Measurements from ENCODE around the gene TRPV3.
"Not testable (repeated sequence)": the region's sequence is repeated elsewhere in the genome, so short reads cannot be mapped to it uniquely, and the experiment has no call there.

The TRPV3 gene

DNA sequence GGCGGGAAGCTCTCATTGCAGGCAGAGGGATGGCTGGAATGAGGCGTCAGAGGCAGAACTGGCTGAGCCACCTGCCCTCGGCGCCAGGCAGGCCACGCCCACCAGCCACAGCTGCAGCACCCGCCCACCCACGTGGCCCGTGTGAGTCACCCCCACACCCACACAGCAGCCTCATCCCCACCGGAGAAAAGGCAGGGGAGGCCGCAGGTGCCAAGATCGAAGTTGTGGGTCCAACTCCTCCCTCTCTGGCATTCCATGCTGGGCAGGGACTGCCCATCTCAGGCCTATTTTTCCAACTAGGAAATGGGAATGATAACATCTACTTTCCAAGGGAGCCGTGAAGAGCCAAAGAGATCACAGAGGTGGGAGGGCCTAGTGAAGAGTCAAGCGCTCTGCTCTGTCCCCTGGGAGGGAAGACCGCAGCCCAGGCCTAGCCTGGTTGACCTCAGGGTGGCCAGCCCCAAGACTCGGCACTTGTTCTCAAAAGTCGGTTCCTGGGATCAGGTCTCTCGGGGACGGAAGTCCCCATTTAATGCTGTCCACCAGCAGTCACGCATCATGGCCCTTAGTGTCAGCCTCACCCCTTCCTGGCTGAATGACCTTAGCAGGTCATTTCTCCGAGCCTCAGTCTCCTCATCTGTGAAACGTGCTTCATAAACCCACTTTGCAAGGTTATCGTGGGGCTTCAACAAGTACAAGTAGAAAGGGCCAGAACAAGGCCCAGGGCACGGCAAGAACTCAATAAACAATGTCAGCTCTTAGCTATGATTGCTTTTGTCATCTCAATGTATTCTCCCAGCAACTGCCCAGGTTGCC lies at the start of gene TRPV3:
Gene TRPV3, minus strand, starts transcription at position 45 of the 816 bp plus-strand sequence. CDS start 2,962 bp downstream, outside the sequence.
- no peak for DNase-seq (ENCODE audit: low read depth in 2 of 2)

DNA sequence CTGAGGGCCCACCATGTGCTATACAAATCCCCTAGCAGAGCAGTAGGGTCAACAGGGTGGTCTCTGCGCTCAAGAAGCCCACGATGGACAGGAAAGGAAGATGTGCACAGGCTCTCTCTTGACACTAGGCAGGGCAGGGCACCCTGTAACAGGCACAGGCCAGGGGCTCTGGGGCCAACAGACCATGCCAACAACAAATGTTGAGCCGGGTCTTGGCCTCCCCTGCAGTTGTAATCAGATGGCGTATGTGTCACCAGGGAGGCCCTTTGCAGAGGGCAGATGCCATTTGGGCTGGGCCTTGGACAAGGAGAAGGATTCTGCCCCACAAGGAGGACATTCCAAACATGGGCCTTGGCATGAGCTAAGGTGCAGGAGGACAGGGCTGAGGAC lies 46.3 kb upstream of the TRPV3 start:
- no peak for DNase-seq (ENCODE audit: low read depth in 2 of 2)

DNA sequence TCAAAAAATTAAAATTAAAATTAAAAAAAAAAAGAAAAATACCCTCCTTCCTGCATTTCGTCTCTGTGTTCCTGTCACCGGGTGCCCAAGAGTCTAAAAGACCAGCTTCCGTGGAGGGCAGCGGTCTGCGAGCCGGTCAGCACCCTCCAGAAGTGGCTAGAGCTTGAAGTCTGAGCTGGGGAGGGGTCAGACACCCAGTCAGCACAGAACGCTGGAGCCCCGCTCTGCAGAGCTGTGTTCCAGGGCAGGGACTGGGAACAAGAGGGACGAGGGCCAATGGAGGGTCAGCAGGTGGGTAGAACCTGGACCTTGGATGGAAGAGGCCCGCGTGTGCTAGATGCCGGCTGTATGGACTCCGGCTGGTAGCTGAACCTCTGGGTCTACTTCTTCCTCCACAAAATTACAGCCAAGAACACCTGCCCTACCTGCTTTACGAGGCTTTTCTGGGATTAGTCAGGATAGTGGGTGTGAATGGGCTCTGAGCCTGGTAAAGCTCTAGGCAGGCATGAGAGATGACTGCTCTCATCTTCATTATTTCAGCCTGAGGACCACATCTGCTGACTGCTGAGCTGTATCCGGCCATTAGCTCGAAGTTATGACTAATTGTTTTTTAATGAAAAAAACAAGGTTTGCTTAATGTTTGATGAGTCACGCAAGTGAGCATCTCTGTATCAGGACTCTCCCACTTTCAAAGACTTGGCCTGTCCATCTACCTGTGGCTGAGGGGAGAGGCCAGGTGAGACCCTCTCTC lies 45.7 kb upstream of the TRPV3 start:
- DNase-seq (ENCODE audit: low read depth in 2 of 2), result peak; percentile 34 to 45

DNA sequence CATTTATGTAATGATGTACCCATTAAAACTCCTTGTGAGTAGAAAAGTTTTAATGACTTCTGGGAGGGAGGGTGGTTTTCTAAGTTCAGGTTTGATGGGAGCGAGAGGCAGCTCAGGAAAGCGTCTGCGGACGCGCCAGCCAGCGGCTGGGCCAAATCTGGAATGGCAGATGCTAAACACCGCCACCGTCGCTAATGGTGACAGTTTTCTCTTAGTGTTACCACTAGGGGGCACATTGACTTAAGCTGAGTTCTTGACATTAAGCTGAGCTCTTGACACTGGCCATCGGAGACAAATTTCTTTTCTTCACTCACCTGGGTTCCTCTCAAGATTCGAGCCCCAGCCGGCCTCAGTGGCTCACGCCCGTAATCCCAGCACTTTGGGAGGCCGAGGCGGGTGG lies 44.9 kb upstream of the TRPV3 start:
- no peak for DNase-seq (ENCODE audit: low read depth in 2 of 2)

DNA sequence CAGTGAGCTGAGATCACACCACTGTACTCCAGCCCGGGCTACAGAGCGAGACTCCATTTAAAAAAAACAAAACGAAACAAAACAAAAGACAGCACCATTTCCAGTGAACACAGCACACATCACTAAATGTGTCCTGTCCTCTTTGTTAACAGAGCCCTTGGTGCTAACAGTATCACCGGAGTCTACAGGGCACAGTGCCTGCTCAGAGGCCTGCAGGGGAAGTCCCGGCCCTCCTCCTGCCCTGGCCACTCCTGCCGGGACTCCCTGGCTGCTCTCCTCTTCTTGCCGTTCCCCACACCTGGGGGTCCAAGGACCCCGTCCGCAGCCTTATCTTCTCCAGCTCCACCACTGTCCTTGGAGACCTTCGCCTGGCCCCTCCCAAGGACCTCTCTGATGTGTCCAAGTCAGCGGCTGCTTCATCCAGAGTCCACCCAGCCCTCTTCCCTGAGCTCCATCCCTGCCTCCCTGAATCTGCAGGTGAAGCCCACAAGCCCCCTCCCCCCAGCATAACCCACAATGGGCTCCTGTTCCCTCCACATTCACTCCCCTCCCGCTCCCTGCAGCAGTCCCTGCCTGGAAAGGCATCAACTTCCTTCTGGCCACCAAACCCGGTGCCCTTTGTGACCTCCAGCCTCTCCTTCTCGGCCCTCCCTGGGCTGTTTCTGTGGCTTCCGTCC lies 43.1 kb upstream of the TRPV3 start:
- no peak for DNase-seq (ENCODE audit: low read depth in 2 of 2)

DNA sequence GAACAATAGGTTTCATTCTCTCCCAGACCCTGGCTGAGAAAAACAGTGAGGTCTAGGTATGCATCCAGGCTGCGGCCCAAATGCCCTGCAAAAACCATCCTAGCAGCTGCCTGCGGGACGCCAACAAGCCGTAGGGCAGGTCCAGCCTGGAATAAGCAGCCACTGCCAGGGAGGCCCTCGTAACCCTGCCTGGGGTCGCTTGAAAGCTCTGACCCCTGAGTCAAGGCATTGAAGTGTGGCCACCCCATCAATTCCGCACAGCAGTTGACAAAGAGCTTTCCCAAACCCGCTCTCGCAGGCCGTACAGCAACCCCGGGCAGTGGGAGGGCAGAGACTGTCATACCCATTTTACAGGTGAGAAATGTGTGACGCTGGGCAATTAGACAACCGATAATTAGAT lies 40.5 kb upstream of the TRPV3 start:
- DNase-seq (ENCODE audit: low read depth in 2 of 2), result no peak

DNA sequence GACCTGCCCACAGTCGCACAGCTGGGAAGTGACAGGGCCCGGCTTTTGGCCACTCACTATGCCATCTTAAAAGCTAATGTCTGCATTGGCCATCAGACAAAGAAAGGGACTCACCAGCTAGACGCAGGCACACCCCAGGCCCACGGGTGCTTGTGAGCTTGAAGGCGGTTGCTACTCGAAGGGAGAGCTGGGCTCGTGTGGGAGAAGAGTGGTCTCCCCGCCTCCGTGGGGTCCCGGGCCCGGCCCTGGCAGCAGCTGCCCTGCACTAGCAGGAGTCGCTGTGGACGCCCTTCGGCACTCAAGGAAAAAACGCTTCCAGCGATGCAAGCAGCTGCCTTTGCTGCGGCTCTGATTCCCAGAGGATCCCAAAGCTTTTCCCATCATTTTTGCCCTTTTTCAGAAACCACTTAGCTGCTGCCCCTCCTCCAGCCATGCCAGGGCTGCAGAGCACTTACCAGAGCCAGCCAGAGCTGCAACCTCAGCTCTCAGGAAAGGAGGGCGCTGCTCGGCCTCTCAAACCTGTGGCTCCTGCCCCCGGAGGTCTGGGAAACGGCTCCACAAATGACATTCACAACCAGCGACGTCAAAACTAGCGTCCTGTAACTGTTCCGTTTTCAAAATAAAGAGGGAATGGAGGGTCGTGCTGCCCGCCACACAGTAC lies 39.3 kb upstream of the TRPV3 start:
- no peak for DNase-seq (ENCODE audit: low read depth in 2 of 2)

DNA sequence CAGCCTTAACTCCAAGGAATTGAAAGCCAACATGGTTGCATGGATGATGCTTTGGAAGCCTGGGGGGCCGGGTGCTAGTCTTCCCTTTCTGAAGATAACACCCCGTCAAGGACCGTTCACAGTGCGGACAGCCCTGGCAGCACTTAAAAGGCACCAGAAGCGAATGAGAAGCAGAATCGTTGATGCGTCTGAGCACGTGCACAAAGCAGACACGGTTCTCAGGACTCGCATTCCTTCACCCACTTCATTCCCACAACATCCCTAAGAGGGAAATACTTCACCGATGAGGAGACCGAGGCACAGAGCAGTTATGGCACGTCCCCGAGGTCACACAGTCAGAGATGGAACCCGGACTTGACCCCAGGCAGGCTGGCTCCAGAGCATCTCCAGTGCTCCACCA lies 37.4 kb upstream of the TRPV3 start:
- peak in 1 of 2 experiments; percentile 12 for DNase-seq (ENCODE audit: low read depth in 2 of 2)

DNA sequence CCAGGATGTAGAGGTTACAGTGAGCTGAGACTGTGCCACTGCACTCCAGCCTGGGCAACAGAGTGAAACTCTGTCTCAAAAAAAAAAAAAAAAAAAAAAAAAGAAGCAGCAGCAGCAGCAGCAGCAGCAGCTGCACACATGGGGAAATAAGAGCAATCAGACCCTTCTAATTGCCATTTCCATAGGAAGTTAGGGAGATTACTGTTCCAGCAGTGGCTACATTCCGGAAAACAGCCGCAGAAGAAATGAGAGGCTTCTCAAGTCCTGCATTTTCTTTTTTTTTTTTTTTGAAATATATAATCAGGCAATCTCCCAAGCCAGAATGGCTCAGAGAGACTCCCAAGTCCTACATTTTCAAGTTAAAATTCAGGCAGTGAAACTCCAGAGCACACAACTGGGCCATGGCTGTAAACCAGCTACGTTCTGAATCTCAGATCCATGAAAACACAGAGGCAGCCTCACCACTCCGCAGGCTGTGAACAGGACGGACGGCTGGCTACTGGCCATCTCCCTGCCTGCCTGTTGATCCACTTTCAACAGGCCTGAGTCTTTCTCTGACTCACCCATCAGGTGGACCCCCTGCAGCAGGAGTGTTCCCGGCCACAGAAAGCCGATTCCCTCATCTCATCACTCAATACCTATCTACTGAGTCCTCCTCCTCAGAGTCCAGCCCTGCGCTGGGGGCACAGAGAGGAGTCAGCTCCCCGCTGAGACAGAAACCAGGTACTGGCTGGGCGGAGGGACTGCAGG lies 36.6 kb upstream of the TRPV3 start:
- peak; percentile 63 to 66 for DNase-seq (ENCODE audit: low read depth in 2 of 2)

DNA sequence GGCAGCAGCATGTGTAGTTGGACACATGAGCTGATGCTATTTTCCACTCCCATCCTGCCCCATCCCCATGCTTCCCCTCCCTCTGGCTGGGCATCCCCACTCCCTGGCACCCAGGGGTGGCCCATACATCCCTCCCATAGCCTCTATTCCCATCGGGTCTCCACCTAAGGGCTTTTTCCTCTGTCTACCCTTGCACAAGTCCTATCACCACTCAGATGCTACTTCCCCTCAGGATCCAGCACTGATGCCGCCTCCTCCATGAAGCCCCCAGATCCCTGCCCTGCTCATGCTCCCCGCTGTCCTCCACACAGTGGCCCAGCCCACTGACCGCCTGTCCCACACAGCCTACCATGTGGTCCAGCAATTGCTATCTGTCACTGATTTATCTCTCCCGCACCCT lies 35.8 kb upstream of the TRPV3 start:
- DNase-seq (ENCODE audit: low read depth in 2 of 2), result no peak

DNA sequence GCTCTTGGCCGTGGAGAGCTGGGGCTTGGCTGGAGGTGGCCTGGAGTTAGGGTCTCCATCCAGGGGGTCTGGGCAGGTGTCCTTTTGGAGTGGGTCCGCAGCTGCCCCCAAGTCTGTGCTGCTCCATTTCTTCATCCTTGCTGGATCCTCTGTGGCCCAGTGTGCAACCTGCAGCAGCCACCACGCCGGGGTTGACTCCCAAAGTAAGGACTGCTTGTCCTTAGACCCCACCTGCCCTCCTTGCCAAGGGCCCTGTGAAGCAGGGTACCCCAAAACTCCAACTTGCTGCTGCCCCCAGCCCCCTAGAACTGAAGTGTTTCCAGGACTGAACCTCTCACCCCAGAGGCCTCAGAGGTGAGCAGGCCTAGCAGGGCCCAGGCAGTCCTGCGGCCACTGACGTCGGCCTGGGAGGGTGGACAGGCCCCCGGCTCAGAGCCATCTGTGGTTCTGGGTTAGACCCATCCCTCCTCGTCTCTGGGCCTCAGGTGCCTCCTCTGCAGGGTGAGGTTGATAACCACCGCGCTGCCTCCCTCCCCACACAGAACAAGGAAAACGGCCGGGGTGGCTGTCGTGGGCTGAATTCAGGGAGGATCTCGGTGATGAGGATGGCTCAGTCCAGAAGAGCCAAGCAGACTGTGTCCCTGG lies 34.7 kb upstream of the TRPV3 start:
- DNase-seq (ENCODE audit: low read depth in 2 of 2), result no peak

DNA sequence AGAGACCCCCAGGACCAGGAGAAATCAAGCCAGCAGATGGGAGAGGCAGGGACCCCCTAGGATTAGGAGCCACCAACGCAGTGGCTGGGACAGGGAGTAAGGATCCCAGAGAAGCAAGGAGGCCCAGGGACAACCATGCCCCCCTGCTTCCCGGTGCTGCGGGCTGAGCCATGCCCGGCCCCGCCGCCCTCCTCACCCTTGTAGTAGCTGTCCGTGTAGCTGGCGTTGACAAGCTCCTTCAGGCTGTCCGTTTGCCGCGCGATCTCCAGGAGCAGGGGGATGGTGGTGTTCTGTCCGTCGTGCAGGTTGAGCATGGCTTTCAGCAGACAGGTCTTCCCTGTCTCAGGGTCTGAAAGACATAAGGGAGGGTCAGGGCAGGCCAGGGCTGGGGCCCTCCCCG lies 33.2 kb upstream of the TRPV3 start:
- DNase-seq (ENCODE audit: low read depth in 2 of 2), result no peak

DNA sequence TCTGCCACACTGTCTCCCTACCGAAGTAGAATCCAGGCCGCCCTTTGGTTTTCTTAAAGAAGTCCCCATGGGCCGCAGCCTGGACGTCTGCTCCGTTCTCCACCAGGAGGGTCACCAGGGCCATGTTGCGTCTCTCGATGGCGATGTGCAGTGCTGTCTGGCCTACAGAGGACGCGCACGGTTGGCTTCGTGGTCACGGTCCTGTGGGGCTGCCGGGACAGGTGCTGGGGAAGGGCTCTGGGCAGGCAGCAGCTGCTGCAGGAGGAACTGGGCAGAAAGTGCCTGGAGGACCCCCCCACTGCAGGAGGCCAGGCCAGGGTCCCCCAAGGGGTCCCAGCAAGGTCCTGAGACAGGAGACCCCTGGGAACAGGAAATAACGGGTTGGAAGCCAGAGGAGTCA lies 32.6 kb upstream of the TRPV3 start:
- no peak for DNase-seq (ENCODE audit: low read depth in 2 of 2)

DNA sequence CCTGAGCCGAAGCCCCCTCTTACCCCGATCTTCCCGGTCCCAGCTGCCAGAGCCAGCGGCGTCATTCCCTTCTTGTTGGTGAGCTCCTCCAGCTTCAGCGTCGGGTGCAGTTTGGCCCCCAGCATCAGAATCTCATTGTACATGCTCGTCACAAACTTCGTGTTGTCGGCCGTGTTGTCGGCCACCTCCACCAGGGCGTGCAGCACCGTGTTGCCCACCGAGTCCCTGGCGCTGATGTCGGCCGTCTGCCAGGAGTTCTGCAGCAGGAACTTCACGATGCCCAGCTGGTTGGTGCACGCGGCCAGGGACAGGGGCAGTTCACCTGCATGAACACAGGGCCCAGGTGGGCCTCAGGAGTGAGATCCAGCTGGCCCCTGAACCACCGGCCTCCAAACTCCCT lies 32.2 kb upstream of the TRPV3 start:
- DNase-seq (ENCODE audit: low read depth in 2 of 2), result no peak

DNA sequence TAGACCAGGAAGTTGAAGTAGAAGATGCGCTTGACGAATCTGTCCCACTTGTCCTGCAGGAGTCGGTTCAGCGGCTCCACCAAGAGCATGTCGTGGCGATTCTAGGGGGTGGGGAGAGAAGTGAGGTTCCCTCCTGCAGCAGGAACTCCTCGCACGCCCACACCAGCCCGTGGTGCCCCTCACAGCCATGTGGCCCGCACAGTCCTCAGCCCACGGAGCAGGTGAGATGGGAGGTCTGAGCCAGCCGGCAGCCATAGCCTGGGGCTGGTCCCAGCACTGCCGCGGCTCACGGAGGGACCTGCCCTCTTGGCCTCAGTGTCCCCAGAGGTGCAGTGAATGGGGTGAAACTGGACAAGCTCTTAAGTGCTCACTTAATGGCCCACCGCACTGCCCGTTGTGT lies 28.2 kb upstream of the TRPV3 start:
- DNase-seq (ENCODE audit: low read depth in 2 of 2), result no peak

DNA sequence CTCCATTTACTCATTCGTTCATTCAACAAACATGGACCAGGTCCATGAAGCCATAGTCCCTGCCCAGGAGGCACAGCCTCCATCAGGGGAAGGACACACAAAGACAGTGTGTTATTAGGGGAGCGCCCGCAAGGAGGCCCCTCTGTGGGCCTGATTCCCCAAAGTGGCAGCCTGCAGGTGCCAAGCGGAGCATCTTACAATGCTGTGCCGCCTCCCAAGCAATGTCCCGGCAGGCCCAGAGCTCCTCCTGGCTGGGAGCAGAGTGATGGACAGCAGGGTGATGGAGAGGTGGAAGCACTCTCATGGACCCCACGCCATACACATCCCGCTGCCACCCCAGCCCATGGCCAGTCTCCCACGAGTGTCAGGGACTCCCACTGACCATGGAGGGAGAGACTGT lies 25.8 kb upstream of the TRPV3 start:
- DNase-seq (ENCODE audit: low read depth in 2 of 2), result no peak

DNA sequence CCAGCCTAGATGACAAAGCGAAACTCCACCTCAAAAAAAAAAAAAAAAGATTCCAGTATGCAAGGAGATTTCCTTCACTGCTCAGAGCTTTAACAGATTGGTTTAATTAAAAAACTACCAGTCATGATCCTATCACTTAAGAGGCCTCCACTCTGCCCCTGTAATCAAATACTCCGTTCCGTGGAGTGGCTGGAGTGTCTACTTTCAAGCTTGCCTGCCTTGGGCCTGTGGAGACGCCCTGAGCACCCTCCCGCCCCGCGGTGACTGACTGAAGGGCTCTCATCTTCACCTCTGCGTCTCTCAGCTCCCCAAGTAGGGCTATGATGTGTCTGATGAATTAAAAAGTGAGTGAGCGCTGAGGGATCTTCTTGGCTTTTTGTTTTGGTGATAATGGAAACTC lies 25.3 kb upstream of the TRPV3 start:
- DNase-seq (ENCODE audit: low read depth in 2 of 2), result peak in 1 of 2 experiments; percentile 12

DNA sequence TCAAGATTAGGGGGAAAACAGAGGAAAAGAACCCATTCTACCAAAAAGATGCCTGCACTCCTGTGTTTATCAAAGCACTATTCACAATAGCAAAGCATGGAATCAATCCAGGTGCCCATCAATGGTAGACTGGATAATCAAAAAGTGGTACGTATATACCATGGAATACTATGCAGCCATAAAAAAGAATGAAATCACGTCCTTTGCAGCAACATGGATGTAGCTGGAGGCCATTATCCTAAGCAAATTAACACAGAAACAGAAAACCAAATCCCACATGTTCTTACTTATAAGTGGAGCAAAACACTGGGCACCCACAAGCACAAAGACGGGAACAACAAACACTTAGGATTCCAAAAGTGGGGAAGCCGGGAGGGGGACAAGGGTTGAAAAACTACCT lies 21.1 kb upstream of the TRPV3 start:
- not testable (repeated sequence) for DNase-seq (ENCODE audit: low read depth in 2 of 2)

DNA sequence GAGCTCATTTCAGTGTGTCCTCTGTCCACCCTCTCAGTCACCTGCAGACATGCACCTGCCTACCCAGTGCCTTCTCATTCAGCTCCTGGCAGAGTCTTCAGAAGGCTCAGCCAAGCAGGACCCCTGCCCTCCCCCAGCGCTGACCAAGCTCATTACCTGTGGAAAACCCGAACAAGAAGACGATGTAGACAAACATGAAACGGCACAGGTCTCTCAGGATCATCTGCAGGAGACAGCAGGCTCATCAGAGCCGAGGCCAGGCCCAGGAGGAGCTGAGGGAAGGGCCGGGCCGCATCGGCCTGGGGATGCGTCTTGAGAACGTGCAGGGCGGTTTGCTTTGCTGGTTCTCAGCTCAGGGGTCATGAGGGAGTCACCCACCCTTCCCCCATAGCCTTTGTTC lies 19.4 kb upstream of the TRPV3 start:
- DNase-seq (ENCODE audit: low read depth in 2 of 2), result no peak

DNA sequence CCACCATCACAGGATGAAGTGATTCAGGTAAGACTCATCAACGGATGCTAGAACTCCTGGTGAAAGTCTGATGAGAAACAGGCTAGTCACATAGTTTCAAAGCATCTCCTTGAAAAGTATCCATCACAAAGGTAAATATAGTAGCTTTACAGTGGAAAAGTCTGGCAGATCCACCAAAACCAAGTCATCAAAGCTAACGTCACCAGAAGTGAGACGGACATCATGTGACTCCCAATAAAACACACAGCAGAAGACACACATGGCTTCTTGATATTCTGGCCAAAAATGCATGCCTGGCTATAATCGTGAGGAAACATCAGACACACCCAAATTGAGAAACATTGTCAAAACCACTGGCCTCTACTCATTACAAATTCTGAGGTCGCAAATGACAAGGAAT lies 17.9 kb upstream of the TRPV3 start:
- peak in 1 of 2 experiments; percentile 3 for DNase-seq (ENCODE audit: low read depth in 2 of 2)

DNA sequence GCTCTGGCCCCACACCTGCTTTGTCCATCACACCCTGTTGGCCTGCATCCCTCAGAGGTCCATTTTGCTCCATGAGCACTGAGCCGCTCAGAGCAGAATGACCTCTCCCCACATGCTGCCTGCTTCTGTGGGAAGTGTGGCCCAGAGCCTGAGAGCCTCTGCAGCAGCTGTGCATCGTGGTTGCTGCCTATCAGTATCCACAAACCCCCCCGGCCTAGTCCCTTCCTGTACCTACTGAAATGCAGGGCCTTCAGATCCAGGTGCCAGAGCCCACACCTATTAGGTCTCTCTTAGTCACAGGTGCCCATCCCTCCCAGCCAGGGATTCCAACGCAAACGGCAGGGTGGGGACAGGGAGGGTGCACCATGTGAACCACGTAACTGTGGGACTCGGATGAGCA lies 16.6 kb upstream of the TRPV3 start:
- DNase-seq (ENCODE audit: low read depth in 2 of 2), result no peak
